GM12878 (cell line): ENCODE results near the gene GLTP. TPM values are rescaled to one million over a fixed set of nuclear protein-coding genes. Genes with fewer than 3 reads are reported as not detected.

Experiments used
- ATAC-seq: fragments of 200-7000 bp; cut with Tn5 transposase; 3 replicates; pipeline ENCODE4 v1.9.1; 2020; ENCODE audit warnings: mild to moderate bottlenecking, moderate library complexity
- BruUV-seq: library from RNA; stranded (reverse); fragments of 400-500 nt; replicated peaks from 2 replicates; lab custom pipeline; 2021; lab: Mats Ljungman, UMichigan
- CTCF ChIA-PET: fragments of 300-600 bp; sonication (Branson Sonifier 250); formaldehyde crosslinking; extraction: SDS; loops from one replicate; lab custom pipeline; 2021; ENCODE audit warnings: inconsistent platforms; lab: Yijun Ruan, JAX
- POLR2A ChIA-PET: fragments of 350-600 bp; formaldehyde crosslinking; extraction: SDS; loops from one replicate; lab custom pipeline; 2021; ENCODE audit warnings: inconsistent platforms; lab: Charles Lee
- RAD21 ChIA-PET: fragments of 300-600 bp; sonication (Branson Sonifier 250); formaldehyde crosslinking; loops from one replicate; lab custom pipeline; 2023; ENCODE audit warnings: antibody characterized with exemption; ENCODE audit not compliant: unreplicated experiment; lab: Charles Lee
- SMC1A ChIA-PET: fragments of 300-600 bp; sonication (Branson Sonifier 250); formaldehyde crosslinking; loops from one replicate; lab custom pipeline; 2023; ENCODE audit not compliant: unreplicated experiment, uncharacterized antibody; lab: Charles Lee
- DNase-seq: peaks from one replicate; pipeline ENCODE4 v3.0.0-alpha.2; 2011; ENCODE audit warnings: low read depth, low spot score
- FAIRE-seq: peaks from 3 replicates; lab custom pipeline; 2011; peaks lifted over from hg19 to GRCh38; lab: Jason Lieb, UNC
- H2AFZ ChIP-seq: 2 replicates; pipeline ENCODE4 v1.6.0; 2011; ENCODE audit warnings: low read depth, low read length, control low read depth; ENCODE audit not compliant: control insufficient read depth
- H3K27ac ChIP-seq: 2 replicates; pipeline ENCODE4 v1.5.1; 2011; ENCODE audit warnings: control low read depth; ENCODE audit not compliant: control insufficient read depth, insufficient read depth
- H3K27me3 ChIP-seq, 2 experiments: replicated peaks in 1 of 2; 2 replicates each; pipeline versions ENCODE4 v1.6.0 to v1.6.1; 2011; ENCODE audit warnings: low read length in 1 of 2; ENCODE audit not compliant: control insufficient read depth in 2 of 2, insufficient read depth in 2 of 2
- H3K36me3 ChIP-seq, 2 experiments: 2 replicates each; pipeline ENCODE4 v1.5.1; 2011; ENCODE audit warnings: low read length in 1 of 2; ENCODE audit not compliant: control insufficient read depth in 2 of 2, insufficient read depth in 2 of 2
- H3K4me1 ChIP-seq: 2 replicates; pipeline ENCODE4 v1.6.1; 2011; ENCODE audit warnings: mild to moderate bottlenecking, low read length, moderate library complexity, mixed read lengths; ENCODE audit not compliant: control insufficient read depth, insufficient read depth
- H3K4me2 ChIP-seq: 2 replicates; pipeline ENCODE4 v1.6.0; 2011; ENCODE audit warnings: control low read depth; ENCODE audit not compliant: control insufficient read depth, insufficient read depth
- H3K4me3 ChIP-seq: fragments of 200-600 bp; sonication (generic); 2 replicates; pipeline ENCODE4 v1.5.1; 2016
- H3K79me2 ChIP-seq: 2 replicates; pipeline ENCODE4 v1.6.0; 2011; ENCODE audit warnings: low read length; ENCODE audit not compliant: control insufficient read depth, insufficient read depth
- H3K9ac ChIP-seq: 2 replicates; pipeline ENCODE4 v1.8.0; 2011; ENCODE audit warnings: low read length, control low read depth, mixed read lengths; ENCODE audit not compliant: control insufficient read depth, insufficient read depth
- H3K9me3 ChIP-seq: replicated peaks from 3 replicates; pipeline ENCODE4 v1.5.1; 2011; ENCODE audit warnings: mild to moderate bottlenecking, low read length; ENCODE audit not compliant: control insufficient read depth, insufficient read depth
- H4K20me1 ChIP-seq: 2 replicates; pipeline ENCODE4 v1.6.0; 2011; ENCODE audit not compliant: control insufficient read depth, insufficient read depth
- FOXM1 ChIP-seq: IDR thresholded peaks from 2 replicates; pipeline ENCODE4 v1.6.1; 2012; ENCODE audit warnings: low read depth, mild to moderate bottlenecking, inconsistent platforms, low read length, moderate library complexity
- GABPA ChIP-seq: IDR thresholded peaks from 2 replicates; pipeline ENCODE4 v1.6.1; 2014; ENCODE audit warnings: antibody characterized with exemption, low read depth, mild to moderate bottlenecking, inconsistent platforms
- MAX ChIP-seq: IDR thresholded peaks from 2 replicates; pipeline ENCODE4 v1.6.1; 2012; ENCODE audit warnings: low read depth, low read length, improper control_type of control experiment
- NFIC ChIP-seq: IDR thresholded peaks from 2 replicates; pipeline ENCODE4 v1.6.1; 2012; ENCODE audit warnings: low read depth, mild to moderate bottlenecking, inconsistent platforms, low read length, moderate library complexity
- NKRF ChIP-seq: fragments of 450-650 bp; conservative IDR thresholded peaks from 2 replicates; pipeline ENCODE4 v1.6.1; 2017; ENCODE audit warnings: mild to moderate bottlenecking, moderate library complexity
- NR2F1 ChIP-seq: fragments of 450-650 bp; conservative IDR thresholded peaks from 2 replicates; pipeline ENCODE4 v1.6.1; 2017; ENCODE audit warnings: mild to moderate bottlenecking
- TCF3 ChIP-seq: IDR thresholded peaks from 2 replicates; pipeline ENCODE4 v1.6.1; 2012; ENCODE audit warnings: low read depth, mild to moderate bottlenecking, low read length, borderline replicate concordance; ENCODE audit not compliant: insufficient read depth
- TCF7 ChIP-seq: IDR thresholded peaks from 2 replicates; pipeline ENCODE4 v1.6.1; 2014; ENCODE audit warnings: antibody characterized with exemption, borderline replicate concordance
- USF1 ChIP-seq: IDR thresholded peaks from 2 replicates; pipeline ENCODE4 v1.6.1; 2011; ENCODE audit warnings: borderline replicate concordance, low read depth, mild to moderate bottlenecking, moderate library complexity, mixed read lengths, low read length; ENCODE audit not compliant: insufficient read depth; ENCODE audit errors: extremely low read length
- WRNIP1 ChIP-seq: IDR thresholded peaks from 2 replicates; pipeline ENCODE4 v1.6.1; 2011; ENCODE audit warnings: low read depth, low read length, improper control_type of control experiment, borderline replicate concordance
- ZBTB4 ChIP-seq: fragments of 450-650 bp; formaldehyde crosslinking; IDR thresholded peaks from 2 replicates; pipeline ENCODE4 v1.4.0; 2022; ENCODE audit warnings: mild to moderate bottlenecking, moderate library complexity
- ZBTB40 ChIP-seq: fragments of 450-650 bp; IDR thresholded peaks from 2 replicates; pipeline ENCODE4 v1.6.1; 2016; ENCODE audit warnings: mild to moderate bottlenecking, moderate library complexity, borderline replicate concordance
- WGBS: methylation state at CpG from one replicate; pipeline ENCODE4 v1.1.6; 2016; ENCODE audit warnings: low lambda C conversion rate; ENCODE audit not compliant: insufficient replicate concordance, insufficient coverage; ENCODE audit errors: missing lambda C conversion rate; 5-methylcytosine and 5-hydroxymethylcytosine counted together
- in situ Hi-C: fragments of 300-500 bp; cut with MboI; formaldehyde crosslinking; loops from 9 replicates; pipeline ENCODE4 v1.14.3; 2018; ENCODE audit warnings: mixed read lengths
- intact Hi-C: fragments of 100-400 bp; cut with micrococcal nuclease; formaldehyde crosslinking; loops from one replicate; pipeline ENCODE4 v1.14.2; 2022; ENCODE audit not compliant: unreplicated experiment
- polyA plus RNA-seq, 11 experiments: library from polyadenylated mRNA; depleted of rRNA in 4 of 11; unstranded in 6 of 11; stranded (reverse) in 5 of 11; fragments of >200 nt; fragmentation: Nextera tagmentation in 4 of 11; fragmentation: Illumina TruSeq in 1 of 11; extraction: Ambion mirVana in 4 of 11; extraction: Trizol in 1 of 11; gene quantifications; 1 replicate in 1 of 11; 2 replicates in 10 of 11; pipeline versions ENCODE4 v1.2.1 to v1.2.3, GENCODE V29; 2011 to 2016; ENCODE audit warnings: inconsistent platforms in 2 of 11, missing spikeins in 2 of 11, low read depth in 1 of 11
- total RNA-seq, 4 experiments: library from RNA; depleted of rRNA in 3 of 4; stranded (reverse); fragments of >200 nt in 3 of 4; fragmentation: Illumina TruSeq in 1 of 4; extraction: Trizol in 1 of 4; gene quantifications; 2 replicates each; pipeline versions ENCODE4 v1.2.1 to v1.2.3, GENCODE V29; 2013 to 2021

GLTP gene
- total and polyA plus RNA-seq, 10 of the 15 experiments (the other 5 are each of a cell fraction or from before 2014, with no cell fraction given): 16.8 to 44.0 (median 25.3) TPM

GRCh38 chr12:109910254-109910968, 30.1 kb upstream of the GLTP start:
- H3K9ac ChIP-seq: no peak overlapping the region
- 89% methylated on average over 8 of the region's 8 CpGs for WGBS
- ChIA-PET CTCF (no interaction called here), RAD21 (no interaction called here), SMC1A (interaction anchor here (0.8 kb wide), 1 partner anchor 20 kb away, joined by 4 read pairs; no protein-coding TSS in a partner anchor), POLR2A (no interaction called here)
- no peaks in the 10 kb centered on the region for H3K27me3 ChIP-seq
- H4K20me1 ChIP-seq: no peaks in the 10 kb centered on the region
- peaks cover 18 to 30% of the 10 kb centered on the region in 2 experiments for H3K36me3 ChIP-seq
- TF ChIP-seq WRNIP1 (no peak), TCF3 (no peak), TCF7 (no peak), ZBTB40 (no peak), FOXM1 (no peak), NFIC (no peak), MAX (no peak), NKRF (no peak), GABPA (no peak), NR2F1 (no peak), ZBTB4 (CRISPR knock-in tag) (no peak), USF1 (no peak)
- no TSS peak for BruUV-seq
- no peak overlapping the region for H2AFZ ChIP-seq
- in situ Hi-C loops (no loop called here), intact Hi-C loops (no loop called here)
- H3K4me2 ChIP-seq: no peak overlapping the region
- H3K9me3 ChIP-seq: no peaks in the 10 kb centered on the region
- no peak overlapping the region for H3K4me3 ChIP-seq
- H3K27ac ChIP-seq: no peak overlapping the region
- no peaks in the 10 kb centered on the region for H3K4me1 ChIP-seq
- ATAC-seq (no peak), DNase-seq (no peak), FAIRE-seq (no peak)
- no peaks in the 10 kb centered on the region for H3K79me2 ChIP-seq
